ENCODE measurements around the gene FBXO24.

FBXO24 gene

DNA sequence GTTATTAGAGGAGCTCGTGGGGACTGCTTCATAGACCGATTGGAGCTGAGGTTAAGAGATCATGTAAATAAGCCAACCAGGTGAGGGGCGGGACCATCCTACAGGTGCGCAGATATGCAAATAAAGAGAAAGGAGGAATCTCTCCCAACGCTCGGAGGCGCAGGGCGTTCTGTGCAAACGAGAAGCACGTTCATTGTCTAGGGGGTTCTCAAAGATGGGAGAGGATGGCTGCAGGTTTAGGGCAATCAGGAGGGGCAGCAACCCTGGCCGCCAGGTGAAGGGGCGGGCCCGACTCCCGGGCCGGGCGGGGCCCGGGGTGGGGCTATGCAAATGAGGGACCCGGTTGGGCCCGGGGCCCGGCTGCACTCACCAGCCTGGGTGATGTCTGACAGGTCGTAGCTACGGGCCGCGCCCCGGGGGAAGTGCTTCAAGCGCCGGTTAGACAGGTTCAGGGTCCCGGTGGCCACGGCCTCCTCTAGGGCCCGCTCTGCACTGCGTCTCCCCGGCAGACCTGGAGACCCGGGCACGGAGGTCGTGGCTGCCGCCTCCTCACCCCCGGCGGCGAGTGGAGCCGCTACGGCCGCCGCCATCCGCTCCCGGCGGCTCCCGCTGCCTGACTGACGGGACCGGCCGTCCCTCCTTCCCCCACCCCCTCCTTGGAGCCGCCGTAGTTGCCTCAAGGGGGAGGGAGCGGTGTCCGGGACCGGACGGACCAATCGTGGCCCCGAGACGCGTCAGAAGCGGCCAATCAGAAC lies 440 bp upstream of the FBXO24 start, which contains the start of gene LRCH4:
Gene LRCH4 (minus strand): TSS at position 619 of the 755 bp plus-strand sequence. CDS start 29 bp downstream, at position 590.
- in situ Hi-C loops (cut with MboI; ENCODE audit: low sequenced_read_pairs): no loop called here

DNA sequence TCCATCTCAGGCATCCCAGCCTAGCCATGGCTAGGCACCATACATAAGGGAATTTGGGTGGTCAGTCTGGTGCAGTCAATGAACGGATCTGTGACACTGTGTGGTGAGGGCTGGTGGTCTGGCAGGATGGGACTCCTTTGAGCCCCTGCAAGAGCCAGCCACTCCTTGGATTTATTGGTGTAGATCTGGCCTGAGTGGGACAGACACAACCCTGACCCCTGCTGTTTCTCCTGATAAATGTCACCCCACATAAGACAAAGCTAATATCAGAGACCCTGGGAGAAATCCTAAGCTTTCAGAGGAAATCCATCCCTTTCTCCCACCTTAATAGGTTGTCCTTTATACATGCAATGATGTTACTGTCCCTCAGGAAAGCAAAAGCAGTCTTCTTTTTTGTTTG lies 2.3 kb downstream of the FBXO24 start:
- in situ Hi-C loops (cut with MboI; ENCODE audit: low sequenced_read_pairs): no loop called here

DNA sequence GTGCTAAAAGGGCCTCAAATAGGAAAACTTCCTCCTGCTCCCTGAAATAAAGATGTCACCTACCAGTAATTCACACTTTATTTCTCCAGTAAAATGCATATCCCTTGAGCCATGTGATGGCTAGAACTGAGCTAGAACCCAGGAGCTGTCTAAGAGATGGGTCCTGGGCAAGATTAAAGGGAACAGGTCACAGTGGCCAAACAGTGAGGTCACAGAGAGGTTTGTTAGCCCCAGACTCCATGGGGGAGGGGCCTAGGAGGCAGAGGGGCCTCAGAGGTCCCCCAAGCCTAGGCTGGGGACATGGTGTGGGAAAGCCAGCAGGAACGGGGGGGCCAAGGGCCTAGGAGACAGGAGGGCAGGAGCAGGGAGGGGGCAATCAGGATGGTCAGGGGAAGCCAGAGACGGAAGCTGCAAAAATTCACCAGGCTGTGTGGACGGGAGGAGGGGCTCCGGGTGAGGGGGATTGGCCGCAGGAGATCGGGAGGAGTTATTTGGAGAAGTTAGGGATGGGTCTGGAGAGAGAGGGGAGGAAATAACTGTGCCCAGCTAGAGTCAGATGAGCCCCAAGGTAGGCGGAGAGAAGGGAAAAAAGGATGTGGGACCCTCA lies 3.3 kb downstream of the FBXO24 start:
- in situ Hi-C loops (cut with MboI; ENCODE audit: low sequenced_read_pairs): no loop called here

DNA sequence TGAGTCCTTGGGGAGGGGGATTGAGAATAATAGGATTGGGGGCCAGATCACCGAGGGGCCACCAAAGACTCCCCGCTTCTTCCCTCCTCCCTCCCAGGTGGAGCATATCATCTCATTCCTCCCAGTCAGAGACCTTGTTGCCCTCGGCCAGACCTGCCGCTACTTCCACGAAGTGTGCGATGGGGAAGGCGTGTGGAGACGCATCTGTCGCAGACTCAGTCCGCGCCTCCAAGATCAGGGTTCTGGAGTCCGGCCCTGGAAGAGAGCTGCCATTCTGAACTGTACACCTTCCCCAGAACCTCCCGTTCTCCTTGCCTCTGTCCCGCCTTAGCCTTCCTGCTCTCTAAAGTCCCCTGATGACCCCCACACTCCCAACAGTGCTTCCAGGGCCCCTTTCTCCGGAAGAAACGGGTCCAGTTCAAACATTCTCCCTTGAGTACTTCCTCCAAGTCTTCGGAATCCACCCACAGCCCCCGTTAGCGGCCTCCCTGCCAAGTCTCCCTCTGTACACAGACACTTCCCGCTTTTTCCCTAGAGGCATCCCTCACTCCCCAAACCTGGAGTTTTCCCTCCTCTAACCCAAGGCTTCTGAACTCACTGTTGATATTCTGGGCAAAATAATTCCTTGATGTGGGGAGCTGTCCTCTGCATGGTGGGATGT lies 4.1 kb downstream of the FBXO24 start:
- in situ Hi-C loops (cut with MboI; ENCODE audit: low sequenced_read_pairs): no loop called here

- in situ Hi-C loops (cut with MboI; ENCODE audit: low sequenced_read_pairs): no loop called here
These were observed 5.5 kb downstream of the FBXO24 start for GRCh38 chr7:100591596-100591995.

DNA sequence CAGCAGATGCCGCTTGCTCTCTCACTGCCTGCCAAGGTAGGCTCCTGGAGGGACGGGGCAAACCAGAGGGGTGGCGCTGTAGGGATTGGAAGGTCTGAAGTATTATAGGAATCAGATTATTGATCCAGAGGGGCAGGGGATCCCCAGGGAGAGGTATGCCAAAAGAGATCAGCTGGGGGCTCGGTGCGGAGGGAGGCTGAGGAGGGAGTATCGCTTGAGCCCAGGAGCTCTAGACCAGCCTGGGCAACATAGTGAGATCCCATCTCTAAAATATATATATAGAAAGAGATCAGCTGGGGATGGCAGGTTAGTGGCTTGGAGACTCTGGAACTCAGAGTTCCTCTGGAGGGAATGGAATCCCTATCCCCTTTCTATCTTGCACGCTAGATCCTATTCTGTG lies 9.1 kb downstream of the FBXO24 start:
- in situ Hi-C loops (cut with MboI; ENCODE audit: low sequenced_read_pairs): no loop called here

DNA sequence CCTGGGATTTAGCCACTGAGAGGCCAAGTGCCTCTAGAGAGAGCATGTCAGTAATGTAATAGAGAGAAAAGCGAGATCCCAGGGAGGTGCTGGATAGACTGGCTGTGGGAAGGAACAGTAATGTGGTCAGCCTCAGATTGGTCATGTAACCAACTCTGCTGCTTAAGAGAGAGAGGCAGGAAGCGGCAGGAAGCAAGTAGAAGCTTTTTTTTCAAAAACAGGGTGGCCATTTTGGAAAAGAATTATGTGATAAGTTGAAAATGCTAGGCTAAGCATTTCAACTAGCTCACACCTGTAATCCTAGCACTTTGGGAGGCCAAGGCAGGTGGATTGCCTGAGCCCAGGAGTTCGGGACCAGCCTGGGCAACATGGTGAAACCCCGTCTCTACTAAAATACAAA lies 12.3 kb downstream of the FBXO24 start:
- in situ Hi-C loops (cut with MboI; ENCODE audit: low sequenced_read_pairs): no loop called here

GRCh38 chr7:100599911-100600729 lies 14.0 kb downstream of the FBXO24 start:
- in situ Hi-C loops (cut with MboI; ENCODE audit: low sequenced_read_pairs): no loop called here

GRCh38 chr7:100600730-100601038 lies 14.6 kb downstream of the FBXO24 start:
- in situ Hi-C loops (cut with MboI; ENCODE audit: low sequenced_read_pairs): no loop called here

GRCh38 chr7:100602889-100603725 lies 17.0 kb downstream of the FBXO24 start:
- in situ Hi-C loops (cut with MboI; ENCODE audit: low sequenced_read_pairs): no loop called here

DNA sequence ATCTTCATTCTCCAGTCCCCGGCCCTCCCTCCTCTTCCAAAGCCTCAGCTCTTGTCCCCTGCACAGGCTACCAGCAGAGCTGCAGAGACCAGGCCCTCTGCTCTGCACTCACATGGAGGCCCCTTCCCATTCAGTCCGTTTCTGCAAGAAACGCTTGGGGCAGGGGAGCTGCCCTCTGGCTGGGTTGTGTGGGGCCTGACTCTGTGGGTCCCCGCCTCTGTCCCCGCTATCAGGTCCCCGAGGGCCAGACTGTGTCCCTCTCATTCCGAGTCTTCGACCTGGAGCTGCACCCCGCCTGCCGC lies 17.5 kb downstream of the FBXO24 start:
- in situ Hi-C loops (cut with MboI; ENCODE audit: low sequenced_read_pairs): no loop called here

GRCh38 chr7:100604028-100604975 lies 18.2 kb downstream of the FBXO24 start:
- in situ Hi-C loops (cut with MboI; ENCODE audit: low sequenced_read_pairs): no loop called here

GRCh38 chr7:100604976-100605911 lies 19.1 kb downstream of the FBXO24 start:
- in situ Hi-C loops (cut with MboI; ENCODE audit: low sequenced_read_pairs): no loop called here

DNA sequence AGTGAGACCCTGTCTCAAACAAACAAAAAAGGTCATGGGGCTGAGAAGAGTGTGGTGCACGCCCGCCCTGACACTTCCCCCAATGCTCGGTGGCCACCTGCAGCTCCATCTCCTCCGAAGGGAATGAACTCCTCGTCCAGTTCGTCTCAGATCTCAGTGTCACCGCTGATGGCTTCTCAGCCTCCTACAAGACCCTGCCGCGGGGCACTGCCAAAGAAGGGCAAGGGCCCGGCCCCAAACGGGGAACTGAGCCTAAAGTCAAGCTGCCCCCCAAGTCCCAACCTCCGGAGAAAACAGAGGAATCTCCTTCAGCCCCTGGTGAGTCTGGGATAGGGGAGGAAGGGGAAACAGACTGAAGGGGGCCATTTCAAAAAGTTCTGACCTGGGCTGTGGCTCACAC lies 20.2 kb downstream of the FBXO24 start:
- in situ Hi-C loops (cut with MboI; ENCODE audit: low sequenced_read_pairs): no loop called here

- in situ Hi-C loops (cut with MboI; ENCODE audit: low sequenced_read_pairs): no loop called here
These were observed 21.0 kb downstream of the FBXO24 start for GRCh38 chr7:100607111-100607510.

DNA sequence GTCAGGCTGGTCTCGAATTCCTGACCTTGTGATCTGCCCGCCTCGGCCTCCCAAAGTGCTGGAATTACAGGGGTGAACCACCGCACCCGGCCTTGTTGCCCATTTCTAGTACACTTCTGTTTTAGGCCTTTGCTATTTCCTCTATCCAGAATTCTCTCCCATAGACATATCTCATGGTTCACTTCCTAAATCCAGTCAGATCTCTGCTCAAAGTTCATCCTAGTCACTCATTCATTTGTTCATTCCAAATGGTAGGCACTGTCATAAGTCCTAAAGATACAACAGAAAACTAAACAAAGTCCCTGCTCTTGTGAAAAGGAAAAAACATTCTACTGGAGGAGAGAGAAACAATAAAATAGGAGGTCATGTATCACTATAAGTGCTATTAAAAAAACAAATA lies 23.8 kb downstream of the FBXO24 start:
- in situ Hi-C loops (cut with MboI; ENCODE audit: low sequenced_read_pairs): no loop called here

- in situ Hi-C loops (cut with MboI; ENCODE audit: low sequenced_read_pairs): no loop called here
These were observed 26.0 kb downstream of the FBXO24 start, which contains the start of gene MOSPD3 for GRCh38 chr7:100611983-100612729. TSS of gene MOSPD3 (plus strand) at chr7:100612540. CDS start at chr7:100612792, 252 bp downstream.
